ENCODE measurements around the gene HINFP. TPM values are rescaled to one million over a fixed set of nuclear protein-coding genes. Genes with fewer than 3 reads are reported as not detected.

Gene HINFP
- total and polyA plus RNA-seq, 9 of the 15 experiments (the other 6 are each of a cell fraction or from before 2014, with no cell fraction given) = 13.8 to 34.1 (median 22.5) TPM

DNA sequence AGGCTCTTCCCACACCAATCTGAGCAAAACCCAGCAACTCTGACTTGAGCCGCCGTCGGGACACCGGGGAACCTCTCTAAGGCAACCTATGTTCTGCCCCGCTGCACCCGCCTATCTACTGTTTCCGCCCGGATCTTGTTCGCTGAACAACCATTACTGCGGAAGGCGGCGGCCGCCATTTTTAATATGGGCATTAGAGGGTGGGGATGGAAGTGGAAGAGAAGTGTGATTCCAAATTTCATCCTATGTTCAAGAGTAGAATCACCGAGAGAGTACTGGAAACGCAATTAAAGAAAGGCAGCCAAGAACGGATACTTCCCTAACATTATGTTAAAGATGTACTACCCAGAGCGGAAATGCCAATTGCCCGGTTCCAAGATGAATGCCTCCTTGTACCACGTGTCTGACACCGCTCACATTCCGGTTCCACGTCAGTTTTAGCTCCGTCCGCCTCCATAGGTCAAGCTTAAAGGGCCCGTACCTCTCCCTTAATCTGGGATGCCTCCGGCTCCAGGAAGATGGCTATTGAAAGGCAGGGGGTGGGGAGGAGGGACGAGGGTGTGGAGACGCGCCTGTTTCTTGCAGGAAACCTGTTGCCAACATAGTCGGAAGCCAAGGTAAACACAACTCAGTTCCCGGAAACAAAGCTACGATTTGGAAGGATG is 19.5 kb upstream of the HINFP start, which contains the start of gene DPAGT1 (continued):
- TF ChIP-seq, protein P1, sequence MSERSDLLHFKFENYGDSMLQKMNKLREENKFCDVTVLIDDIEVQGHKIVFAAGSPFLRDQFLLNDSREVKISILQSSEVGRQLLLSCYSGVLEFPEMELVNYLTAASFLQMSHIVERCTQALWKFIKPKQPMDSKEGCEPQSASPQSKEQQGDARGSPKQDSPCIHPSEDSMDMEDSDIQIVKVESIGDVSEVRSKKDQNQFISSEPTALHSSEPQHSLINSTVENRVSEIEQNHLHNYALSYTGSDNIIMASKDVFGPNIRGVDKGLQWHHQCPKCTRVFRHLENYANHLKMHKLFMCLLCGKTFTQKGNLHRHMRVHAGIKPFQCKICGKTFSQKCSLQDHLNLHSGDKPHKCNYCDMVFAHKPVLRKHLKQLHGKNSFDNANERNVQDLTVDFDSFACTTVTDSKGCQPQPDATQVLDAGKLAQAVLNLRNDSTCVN (CRISPR knock-in tag; IDR thresholded peaks at IDR 0.05) = peak; percentile 71; the same call in 1 of the 2 replicates
- TF ChIP-seq, protein P2, sequence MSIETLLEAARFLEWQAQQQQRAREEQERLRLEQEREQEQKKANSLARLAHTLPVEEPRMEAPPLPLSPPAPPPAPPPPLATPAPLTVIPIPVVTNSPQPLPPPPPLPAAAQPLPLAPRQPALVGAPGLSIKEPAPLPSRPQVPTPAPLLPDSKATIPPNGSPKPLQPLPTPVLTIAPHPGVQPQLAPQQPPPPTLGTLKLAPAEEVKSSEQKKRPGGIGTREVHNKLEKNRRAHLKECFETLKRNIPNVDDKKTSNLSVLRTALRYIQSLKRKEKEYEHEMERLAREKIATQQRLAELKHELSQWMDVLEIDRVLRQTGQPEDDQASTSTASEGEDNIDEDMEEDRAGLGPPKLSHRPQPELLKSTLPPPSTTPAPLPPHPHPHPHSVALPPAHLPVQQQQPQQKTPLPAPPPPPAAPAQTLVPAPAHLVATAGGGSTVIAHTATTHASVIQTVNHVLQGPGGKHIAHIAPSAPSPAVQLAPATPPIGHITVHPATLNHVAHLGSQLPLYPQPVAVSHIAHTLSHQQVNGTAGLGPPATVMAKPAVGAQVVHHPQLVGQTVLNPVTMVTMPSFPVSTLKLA (conservative IDR thresholded peaks at IDR 0.05) = peak; percentile 97 to 98
- TF ChIP-seq POLR2H (tag; IDR thresholded peaks at IDR 0.05; ENCODE audit: low read depth) (no peak), CC2D1A (IDR thresholded peaks at IDR 0.05) (no peak), KLF10 (CRISPR knock-in tag; IDR thresholded peaks at IDR 0.05) (no peak), IFI16 (CRISPR knock-in tag; IDR thresholded peaks at IDR 0.05) (0 out of 2 replicates have a peak, but pooled peaks have one; percentile 14), ZBTB17 (CRISPR knock-in tag; IDR thresholded peaks at IDR 0.05) (peak; percentile 78; the same call in 1 of the 2 replicates), MYC (IDR thresholded peaks at IDR 0.05; ENCODE audit: low read depth, low read length) (peak; percentile 99), MYC (CRISPR knock-in tag; IDR thresholded peaks at IDR 0.05; ENCODE audit: borderline replicate concordance, low read depth) (peak; percentile 99), NONO (IDR thresholded peaks at IDR 0.05; ENCODE audit: low read depth in 2 of 2, low read length in 1 of 2) (0 out of 4 replicates have a peak, but pooled peaks of 1 of the 2 experiments have one; percentile 21), ARID2 (IDR thresholded peaks at IDR 0.05) (no peak), MTF1 (CRISPR knock-in tag; IDR thresholded peaks at IDR 0.05; ENCODE audit: borderline replicate concordance) (no peak), BCL6 (CRISPR knock-in tag; IDR thresholded peaks at IDR 0.05) (0 out of 2 replicates have a peak, but pooled peaks have one; percentile 52), ZKSCAN8 (CRISPR knock-in tag; IDR thresholded peaks at IDR 0.05) (no peak), ZNF140 (CRISPR knock-in tag; IDR thresholded peaks at IDR 0.05) (no peak), KLF6 (CRISPR knock-in tag; IDR thresholded peaks at IDR 0.05; ENCODE audit: borderline replicate concordance) (peak; percentile 79; the same call in 1 of the 2 replicates), ZNF143 (CRISPR knock-in tag; IDR thresholded peaks at IDR 0.05) (no peak), ZNF507 (tag; conservative IDR thresholded peaks at IDR 0.05) (no peak), BCOR (IDR thresholded peaks at IDR 0.05) (no peak)
- TF ChIP-seq, protein P3, sequence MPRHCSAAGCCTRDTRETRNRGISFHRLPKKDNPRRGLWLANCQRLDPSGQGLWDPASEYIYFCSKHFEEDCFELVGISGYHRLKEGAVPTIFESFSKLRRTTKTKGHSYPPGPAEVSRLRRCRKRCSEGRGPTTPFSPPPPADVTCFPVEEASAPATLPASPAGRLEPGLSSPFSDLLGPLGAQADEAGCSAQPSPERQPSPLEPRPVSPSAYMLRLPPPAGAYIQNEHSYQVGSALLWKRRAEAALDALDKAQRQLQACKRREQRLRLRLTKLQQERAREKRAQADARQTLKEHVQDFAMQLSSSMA (CRISPR knock-in tag; IDR thresholded peaks at IDR 0.05) = no peak
- TF ChIP-seq, protein P4, sequence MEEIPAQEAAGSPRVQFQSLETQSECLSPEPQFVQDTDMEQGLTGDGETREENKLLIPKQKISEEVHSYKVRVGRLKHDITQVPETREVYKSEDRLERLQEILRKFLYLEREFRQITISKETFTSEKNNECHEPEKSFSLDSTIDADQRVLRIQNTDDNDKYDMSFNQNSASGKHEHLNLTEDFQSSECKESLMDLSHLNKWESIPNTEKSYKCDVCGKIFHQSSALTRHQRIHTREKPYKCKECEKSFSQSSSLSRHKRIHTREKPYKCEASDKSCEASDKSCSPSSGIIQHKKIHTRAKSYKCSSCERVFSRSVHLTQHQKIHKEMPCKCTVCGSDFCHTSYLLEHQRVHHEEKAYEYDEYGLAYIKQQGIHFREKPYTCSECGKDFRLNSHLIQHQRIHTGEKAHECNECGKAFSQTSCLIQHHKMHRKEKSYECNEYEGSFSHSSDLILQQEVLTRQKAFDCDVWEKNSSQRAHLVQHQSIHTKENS (CRISPR knock-in tag; IDR thresholded peaks at IDR 0.05) = no peak
- TF ChIP-seq, protein P5, sequence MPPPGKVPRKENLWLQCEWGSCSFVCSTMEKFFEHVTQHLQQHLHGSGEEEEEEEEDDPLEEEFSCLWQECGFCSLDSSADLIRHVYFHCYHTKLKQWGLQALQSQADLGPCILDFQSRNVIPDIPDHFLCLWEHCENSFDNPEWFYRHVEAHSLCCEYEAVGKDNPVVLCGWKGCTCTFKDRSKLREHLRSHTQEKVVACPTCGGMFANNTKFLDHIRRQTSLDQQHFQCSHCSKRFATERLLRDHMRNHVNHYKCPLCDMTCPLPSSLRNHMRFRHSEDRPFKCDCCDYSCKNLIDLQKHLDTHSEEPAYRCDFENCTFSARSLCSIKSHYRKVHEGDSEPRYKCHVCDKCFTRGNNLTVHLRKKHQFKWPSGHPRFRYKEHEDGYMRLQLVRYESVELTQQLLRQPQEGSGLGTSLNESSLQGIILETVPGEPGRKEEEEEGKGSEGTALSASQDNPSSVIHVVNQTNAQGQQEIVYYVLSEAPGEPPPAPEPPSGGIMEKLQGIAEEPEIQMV (tag; conservative IDR thresholded peaks at IDR 0.05; ENCODE audit: low read depth) = no peak
